ENCODE measurements around the gene POPDC2.

Gene POPDC2

DNA sequence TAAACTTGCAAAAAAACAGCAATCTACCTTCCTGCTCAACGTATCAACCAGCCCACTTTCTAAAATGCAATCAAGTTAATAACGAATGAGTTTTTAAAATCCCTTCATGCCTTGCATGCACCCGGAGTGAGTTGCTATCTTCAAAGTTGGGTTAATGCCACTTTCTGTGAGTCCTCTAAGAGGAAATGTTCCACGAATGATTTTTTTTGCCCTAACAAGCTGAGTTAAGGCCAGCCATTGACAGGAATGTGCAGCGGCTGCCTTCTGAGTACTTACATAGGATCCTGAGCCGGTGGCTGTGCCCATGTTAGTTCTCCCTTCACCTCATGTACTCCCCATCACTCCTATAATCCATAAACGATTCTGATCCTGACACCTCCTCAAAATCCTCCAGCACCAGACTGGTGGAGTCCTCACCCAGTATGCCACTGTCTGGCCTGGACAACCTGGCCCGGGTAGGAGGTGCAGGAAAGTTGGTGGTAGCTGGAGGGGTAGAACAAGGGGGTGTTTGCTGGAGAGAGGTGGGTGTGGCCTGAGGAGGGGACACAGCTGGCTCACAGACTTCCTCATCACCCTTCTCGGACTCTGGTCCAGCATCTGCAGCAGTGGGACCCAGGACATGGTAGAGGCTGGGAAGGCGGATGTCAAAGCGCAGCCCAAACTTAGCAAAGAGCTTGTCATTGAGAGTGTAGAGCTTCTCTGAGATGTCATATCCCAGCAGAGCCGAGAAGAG, 12.4 kb downstream of the POPDC2 start:
- no peak for TF ChIP-seq OSR1 (CRISPR knock-in tag; IDR thresholded peaks at IDR 0.05)
- TF ChIP-seq GLIS3 (CRISPR knock-in tag; IDR thresholded peaks at IDR 0.05), result no peak
- TF ChIP-seq ZC3H10 (CRISPR knock-in tag; IDR thresholded peaks at IDR 0.05), result no peak
- TF ChIP-seq, protein P1, sequence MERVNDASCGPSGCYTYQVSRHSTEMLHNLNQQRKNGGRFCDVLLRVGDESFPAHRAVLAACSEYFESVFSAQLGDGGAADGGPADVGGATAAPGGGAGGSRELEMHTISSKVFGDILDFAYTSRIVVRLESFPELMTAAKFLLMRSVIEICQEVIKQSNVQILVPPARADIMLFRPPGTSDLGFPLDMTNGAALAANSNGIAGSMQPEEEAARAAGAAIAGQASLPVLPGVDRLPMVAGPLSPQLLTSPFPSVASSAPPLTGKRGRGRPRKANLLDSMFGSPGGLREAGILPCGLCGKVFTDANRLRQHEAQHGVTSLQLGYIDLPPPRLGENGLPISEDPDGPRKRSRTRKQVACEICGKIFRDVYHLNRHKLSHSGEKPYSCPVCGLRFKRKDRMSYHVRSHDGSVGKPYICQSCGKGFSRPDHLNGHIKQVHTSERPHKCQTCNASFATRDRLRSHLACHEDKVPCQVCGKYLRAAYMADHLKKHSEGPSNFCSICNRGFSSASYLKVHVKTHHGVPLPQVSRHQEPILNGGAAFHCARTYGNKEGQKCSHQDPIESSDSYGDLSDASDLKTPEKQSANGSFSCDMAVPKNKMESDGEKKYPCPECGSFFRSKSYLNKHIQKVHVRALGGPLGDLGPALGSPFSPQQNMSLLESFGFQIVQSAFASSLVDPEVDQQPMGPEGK (CRISPR knock-in tag; IDR thresholded peaks at IDR 0.05; ENCODE audit: borderline replicate concordance), result no peak
- no peak for TF ChIP-seq RARB (CRISPR knock-in tag; IDR thresholded peaks at IDR 0.05)
- TF ChIP-seq ESRRG (CRISPR knock-in tag; IDR thresholded peaks at IDR 0.05), result no peak
- TF ChIP-seq, protein P2, sequence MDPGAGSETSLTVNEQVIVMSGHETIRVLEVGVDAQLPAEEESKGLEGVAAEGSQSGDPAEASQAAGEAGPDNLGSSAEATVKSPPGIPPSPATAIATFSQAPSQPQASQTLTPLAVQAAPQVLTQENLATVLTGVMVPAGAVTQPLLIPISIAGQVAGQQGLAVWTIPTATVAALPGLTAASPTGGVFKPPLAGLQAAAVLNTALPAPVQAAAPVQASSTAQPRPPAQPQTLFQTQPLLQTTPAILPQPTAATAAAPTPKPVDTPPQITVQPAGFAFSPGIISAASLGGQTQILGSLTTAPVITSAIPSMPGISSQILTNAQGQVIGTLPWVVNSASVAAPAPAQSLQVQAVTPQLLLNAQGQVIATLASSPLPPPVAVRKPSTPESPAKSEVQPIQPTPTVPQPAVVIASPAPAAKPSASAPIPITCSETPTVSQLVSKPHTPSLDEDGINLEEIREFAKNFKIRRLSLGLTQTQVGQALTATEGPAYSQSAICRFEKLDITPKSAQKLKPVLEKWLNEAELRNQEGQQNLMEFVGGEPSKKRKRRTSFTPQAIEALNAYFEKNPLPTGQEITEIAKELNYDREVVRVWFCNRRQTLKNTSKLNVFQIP (CRISPR knock-in tag; IDR thresholded peaks at IDR 0.05; ENCODE audit: borderline replicate concordance, low read depth), result no peak
- TF ChIP-seq ISL1 (CRISPR knock-in tag; IDR thresholded peaks at IDR 0.05), result no peak
- no peak for TF ChIP-seq ZNF565 (CRISPR knock-in tag; conservative IDR thresholded peaks at IDR 0.05; ENCODE audit: low read depth)
- no peak for TF ChIP-seq ZNF8 (CRISPR knock-in tag; IDR thresholded peaks at IDR 0.05)
- no peak for TF ChIP-seq CSDC2 (CRISPR knock-in tag; IDR thresholded peaks at IDR 0.05)
- ATAC-seq, result no peak

DNA sequence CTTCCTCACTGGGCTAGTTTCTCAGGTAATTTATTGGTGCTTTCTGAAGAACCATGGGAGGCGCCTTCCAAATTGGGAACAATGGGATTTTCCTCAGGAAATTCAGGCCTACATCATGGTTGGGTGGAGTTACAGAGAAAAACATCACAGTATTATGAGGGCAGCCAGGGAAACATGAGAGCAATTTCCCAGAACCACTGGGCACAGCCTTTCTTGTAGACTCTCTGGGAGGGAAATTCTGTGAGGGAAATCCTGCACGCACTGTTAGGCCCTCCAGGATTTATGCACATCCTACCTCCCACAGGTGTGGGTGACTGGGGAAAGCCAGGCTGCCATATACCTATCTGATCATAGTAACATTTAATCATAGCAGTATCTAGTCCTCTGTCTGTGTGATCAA, 13.2 kb downstream of the POPDC2 start:
- no peak for ATAC-seq
- TF ChIP-seq CSDC2 (CRISPR knock-in tag; IDR thresholded peaks at IDR 0.05) (no peak), ZNF8 (CRISPR knock-in tag; IDR thresholded peaks at IDR 0.05) (no peak), BACH2 (CRISPR knock-in tag; IDR thresholded peaks at IDR 0.05; ENCODE audit: borderline replicate concordance) (no peak), TOX (CRISPR knock-in tag; IDR thresholded peaks at IDR 0.05; ENCODE audit: borderline replicate concordance) (no peak), ZNF70 (CRISPR knock-in tag; IDR thresholded peaks at IDR 0.05) (no peak)
- TF ChIP-seq, protein P3, sequence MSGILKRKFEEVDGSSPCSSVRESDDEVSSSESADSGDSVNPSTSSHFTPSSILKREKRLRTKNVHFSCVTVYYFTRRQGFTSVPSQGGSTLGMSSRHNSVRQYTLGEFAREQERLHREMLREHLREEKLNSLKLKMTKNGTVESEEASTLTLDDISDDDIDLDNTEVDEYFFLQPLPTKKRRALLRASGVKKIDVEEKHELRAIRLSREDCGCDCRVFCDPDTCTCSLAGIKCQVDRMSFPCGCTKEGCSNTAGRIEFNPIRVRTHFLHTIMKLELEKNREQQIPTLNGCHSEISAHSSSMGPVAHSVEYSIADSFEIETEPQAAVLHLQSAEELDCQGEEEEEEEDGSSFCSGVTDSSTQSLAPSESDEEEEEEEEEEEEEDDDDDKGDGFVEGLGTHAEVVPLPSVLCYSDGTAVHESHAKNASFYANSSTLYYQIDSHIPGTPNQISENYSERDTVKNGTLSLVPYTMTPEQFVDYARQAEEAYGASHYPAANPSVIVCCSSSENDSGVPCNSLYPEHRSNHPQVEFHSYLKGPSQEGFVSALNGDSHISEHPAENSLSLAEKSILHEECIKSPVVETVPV (CRISPR knock-in tag; IDR thresholded peaks at IDR 0.05), result no peak
- TF ChIP-seq, protein P2 (CRISPR knock-in tag; IDR thresholded peaks at IDR 0.05; ENCODE audit: borderline replicate concordance, low read depth), result no peak

DNA sequence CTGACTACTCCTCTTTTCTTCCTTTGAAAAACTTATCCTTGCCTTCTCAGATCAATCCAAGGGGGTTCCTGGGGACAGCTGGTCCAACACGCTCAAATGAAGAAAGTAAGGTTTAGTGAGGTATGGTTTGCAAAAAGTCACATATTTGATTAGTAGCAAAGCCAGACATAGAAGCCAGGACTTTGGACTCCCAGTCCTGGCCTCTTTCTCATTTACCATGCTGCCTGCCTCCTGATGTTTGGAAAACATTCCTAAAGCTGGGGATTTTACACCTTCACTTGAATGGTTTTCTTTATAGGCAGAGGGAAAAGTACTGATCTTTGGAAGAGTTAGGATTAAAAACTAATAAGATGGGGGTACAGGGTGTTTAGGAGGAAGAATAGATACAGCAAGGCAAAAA, 14.6 kb downstream of the POPDC2 start:
- ATAC-seq, result no peak
- TF ChIP-seq ZNF70 (CRISPR knock-in tag; IDR thresholded peaks at IDR 0.05), result no peak
- no peak for TF ChIP-seq ESRRG (CRISPR knock-in tag; IDR thresholded peaks at IDR 0.05)
- no peak for TF ChIP-seq ARNTL (CRISPR knock-in tag; IDR thresholded peaks at IDR 0.05; ENCODE audit: borderline replicate concordance, low read depth)
- TF ChIP-seq, protein P1 (CRISPR knock-in tag; IDR thresholded peaks at IDR 0.05; ENCODE audit: borderline replicate concordance), result no peak
- TF ChIP-seq, protein P4, sequence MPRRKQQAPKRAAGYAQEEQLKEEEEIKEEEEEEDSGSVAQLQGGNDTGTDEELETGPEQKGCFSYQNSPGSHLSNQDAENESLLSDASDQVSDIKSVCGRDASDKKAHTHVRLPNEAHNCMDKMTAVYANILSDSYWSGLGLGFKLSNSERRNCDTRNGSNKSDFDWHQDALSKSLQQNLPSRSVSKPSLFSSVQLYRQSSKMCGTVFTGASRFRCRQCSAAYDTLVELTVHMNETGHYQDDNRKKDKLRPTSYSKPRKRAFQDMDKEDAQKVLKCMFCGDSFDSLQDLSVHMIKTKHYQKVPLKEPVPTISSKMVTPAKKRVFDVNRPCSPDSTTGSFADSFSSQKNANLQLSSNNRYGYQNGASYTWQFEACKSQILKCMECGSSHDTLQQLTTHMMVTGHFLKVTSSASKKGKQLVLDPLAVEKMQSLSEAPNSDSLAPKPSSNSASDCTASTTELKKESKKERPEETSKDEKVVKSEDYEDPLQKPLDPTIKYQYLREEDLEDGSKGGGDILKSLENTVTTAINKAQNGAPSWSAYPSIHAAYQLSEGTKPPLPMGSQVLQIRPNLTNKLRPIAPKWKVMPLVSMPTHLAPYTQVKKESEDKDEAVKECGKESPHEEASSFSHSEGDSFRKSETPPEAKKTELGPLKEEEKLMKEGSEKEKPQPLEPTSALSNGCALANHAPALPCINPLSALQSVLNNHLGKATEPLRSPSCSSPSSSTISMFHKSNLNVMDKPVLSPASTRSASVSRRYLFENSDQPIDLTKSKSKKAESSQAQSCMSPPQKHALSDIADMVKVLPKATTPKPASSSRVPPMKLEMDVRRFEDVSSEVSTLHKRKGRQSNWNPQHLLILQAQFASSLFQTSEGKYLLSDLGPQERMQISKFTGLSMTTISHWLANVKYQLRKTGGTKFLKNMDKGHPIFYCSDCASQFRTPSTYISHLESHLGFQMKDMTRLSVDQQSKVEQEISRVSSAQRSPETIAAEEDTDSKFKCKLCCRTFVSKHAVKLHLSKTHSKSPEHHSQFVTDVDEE (CRISPR knock-in tag; IDR thresholded peaks at IDR 0.05), result no peak
- no peak for TF ChIP-seq PPARA (CRISPR knock-in tag; IDR thresholded peaks at IDR 0.05; ENCODE audit: borderline replicate concordance)
- no peak for TF ChIP-seq SNAI2 (CRISPR knock-in tag; IDR thresholded peaks at IDR 0.05)
- TF ChIP-seq TCF4 (CRISPR knock-in tag; IDR thresholded peaks at IDR 0.05; ENCODE audit: borderline replicate concordance), result no peak
- TF ChIP-seq, protein P2 (CRISPR knock-in tag; IDR thresholded peaks at IDR 0.05; ENCODE audit: borderline replicate concordance, low read depth), result no peak
- TF ChIP-seq ZNF565 (CRISPR knock-in tag; conservative IDR thresholded peaks at IDR 0.05; ENCODE audit: low read depth), result no peak
- no peak for TF ChIP-seq RARB (CRISPR knock-in tag; IDR thresholded peaks at IDR 0.05)
- no peak for TF ChIP-seq ISL1 (CRISPR knock-in tag; IDR thresholded peaks at IDR 0.05)
- no peak for TF ChIP-seq CSDC2 (CRISPR knock-in tag; IDR thresholded peaks at IDR 0.05)
- TF ChIP-seq ZFP30 (CRISPR knock-in tag; IDR thresholded peaks at IDR 0.05), result no peak
- no peak for TF ChIP-seq ZC3H10 (CRISPR knock-in tag; IDR thresholded peaks at IDR 0.05)
- TF ChIP-seq BACH2 (CRISPR knock-in tag; IDR thresholded peaks at IDR 0.05; ENCODE audit: borderline replicate concordance), result no peak
- no peak for TF ChIP-seq ZFP3 (CRISPR knock-in tag; IDR thresholded peaks at IDR 0.05)
